NCI-H2227 (cell line): ENCODE data around the gene SMTNL2.
"Not testable (repeated sequence)": the region's sequence is repeated elsewhere in the genome, so short reads cannot be mapped to it uniquely, and the experiment has no call there.

ENCODE experiments used
- DNase-seq: peaks from one replicate; lab custom pipeline; 2025; ENCODE audit not compliant: unreplicated experiment; lab: John Stamatoyannopoulos, UW

SMTNL2 gene

GRCh38 chr17:4559966-4560365 is 24.4 kb upstream of the SMTNL2 start:
- DNase-seq, result no peak

GRCh38 chr17:4560421-4560820 is 23.9 kb upstream of the SMTNL2 start, which contains the start of gene GGT6:
Gene GGT6 (minus strand): TSS chr17:4560577. CDS start chr17:4560521, 56 bp downstream.
- DNase-seq, result no peak

GRCh38 chr17:4560837-4561256 is 23.5 kb upstream of the SMTNL2 start:
- DNase-seq, result no peak

GRCh38 chr17:4562015-4562969 is 22.0 kb upstream of the SMTNL2 start:
- DNase-seq, result no peak

GRCh38 chr17:4565209-4566141 is 18.9 kb upstream of the SMTNL2 start:
- DNase-seq, result peak; percentile 78

GRCh38 chr17:4566785-4567184 is 17.5 kb upstream of the SMTNL2 start:
- peak; percentile 68 for DNase-seq

- DNase-seq, result no peak
Observed at GRCh38 chr17:4569591-4569990, 14.7 kb upstream of the SMTNL2 start.

- DNase-seq, result no peak
Observed at GRCh38 chr17:4572131-4572530, 12.2 kb upstream of the SMTNL2 start.

GRCh38 chr17:4573115-4573514 is 11.2 kb upstream of the SMTNL2 start:
- no peak for DNase-seq

- no peak for DNase-seq
Observed at GRCh38 chr17:4573669-4574068, 10.7 kb upstream of the SMTNL2 start.

- no peak for DNase-seq
Observed at GRCh38 chr17:4574448-4575045, 9.8 kb upstream of the SMTNL2 start.

- no peak for DNase-seq
Observed at GRCh38 chr17:4576161-4576558, 8.2 kb upstream of the SMTNL2 start.

GRCh38 chr17:4576729-4577322 is 7.5 kb upstream of the SMTNL2 start:
- DNase-seq, result peak; percentile 22

GRCh38 chr17:4577386-4577993 is 6.8 kb upstream of the SMTNL2 start:
- no peak for DNase-seq

GRCh38 chr17:4578349-4578748 is 6.0 kb upstream of the SMTNL2 start:
- DNase-seq, result not testable (repeated sequence)

GRCh38 chr17:4579678-4580077 is 4.7 kb upstream of the SMTNL2 start:
- DNase-seq, result no peak

- DNase-seq, result no peak
Observed at GRCh38 chr17:4580291-4580690, 4.0 kb upstream of the SMTNL2 start.

- DNase-seq, result no peak
Observed at GRCh38 chr17:4582101-4582501, 2.2 kb upstream of the SMTNL2 start.

GRCh38 chr17:4582691-4583090 is 1.6 kb upstream of the SMTNL2 start:
- no peak for DNase-seq

GRCh38 chr17:4583206-4583605 is 1.1 kb upstream of the SMTNL2 start:
- DNase-seq, result no peak
